DOHH2 (cell line): ENCODE results near the gene ERAL1.

Experiments used
- CTCF ChIP-seq: fragments of 200-600 bp; sonication (generic); IDR thresholded peaks from one replicate; pipeline ENCODE4 v1.5.1; 2014; ENCODE audit warnings: antibody characterized with exemption, mild to moderate bottlenecking, low read depth, low read length; ENCODE audit not compliant: poor library complexity, severe bottlenecking
- EZH2phosphoT487 ChIP-seq: fragments of 200-600 bp; sonication (generic); IDR thresholded peaks from 2 replicates; pipeline ENCODE4 v1.6.1; 2017; ENCODE audit warnings: borderline replicate concordance, mild to moderate bottlenecking, antibody characterized with exemption, low read length, moderate library complexity, mixed read lengths

- TF ChIP-seq CTCF, result no peak
- TF ChIP-seq EZH2phosphoT487, result no peak
Measured at GRCh38 chr17:28900986-28901726, 46.3 kb downstream of the ERAL1 start.
